ENCODE data around the gene BCL7B. TPM values are rescaled to one million over a fixed set of nuclear protein-coding genes. Genes with fewer than 3 reads are reported as not detected.
"Not testable (repeated sequence)": the region's sequence is repeated elsewhere in the genome, so short reads cannot be mapped to it uniquely, and the experiment has no call there.

Gene BCL7B
- total RNA-seq, 2 donors from 2014 or later, result 44.4 to 90.0 TPM

DNA sequence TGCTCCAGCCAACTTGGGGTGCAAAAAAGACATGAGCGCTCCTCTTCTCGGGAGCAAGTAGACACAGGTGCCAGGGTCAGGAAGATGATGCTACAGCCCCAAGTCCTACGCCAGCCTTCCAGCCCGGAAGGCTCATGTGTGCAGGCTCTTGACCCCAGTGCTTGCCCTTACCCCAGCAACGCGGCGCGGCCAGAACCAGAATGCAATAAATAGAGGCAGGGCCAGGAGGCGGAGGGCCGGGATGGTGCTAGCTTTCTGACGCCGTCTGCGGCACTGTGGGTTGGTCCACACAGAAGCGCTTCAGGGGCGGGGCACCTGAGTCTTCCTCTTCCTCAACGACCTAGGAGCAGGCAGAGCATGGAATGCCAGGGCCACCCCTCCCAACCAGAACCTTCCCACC, 20.4 kb downstream of the BCL7B start:
- intact Hi-C loops (cut with DNase I), result no loop called here
- DNase-seq, result no peak
- no peaks in the 10 kb centered on the region for H3K9me3 ChIP-seq
- H3K27me3 ChIP-seq, result no peaks in the 10 kb centered on the region
- 91 to 94% methylated on average over 2 to 15 of the region's 16 CpGs for WGBS, 2 donors
- no peaks in the 10 kb centered on the region for H3K4me1 ChIP-seq
- H3K4me3 ChIP-seq, result no peak overlapping the region
- H3K27ac ChIP-seq, result no peak overlapping the region
- TF ChIP-seq, protein P1, sequence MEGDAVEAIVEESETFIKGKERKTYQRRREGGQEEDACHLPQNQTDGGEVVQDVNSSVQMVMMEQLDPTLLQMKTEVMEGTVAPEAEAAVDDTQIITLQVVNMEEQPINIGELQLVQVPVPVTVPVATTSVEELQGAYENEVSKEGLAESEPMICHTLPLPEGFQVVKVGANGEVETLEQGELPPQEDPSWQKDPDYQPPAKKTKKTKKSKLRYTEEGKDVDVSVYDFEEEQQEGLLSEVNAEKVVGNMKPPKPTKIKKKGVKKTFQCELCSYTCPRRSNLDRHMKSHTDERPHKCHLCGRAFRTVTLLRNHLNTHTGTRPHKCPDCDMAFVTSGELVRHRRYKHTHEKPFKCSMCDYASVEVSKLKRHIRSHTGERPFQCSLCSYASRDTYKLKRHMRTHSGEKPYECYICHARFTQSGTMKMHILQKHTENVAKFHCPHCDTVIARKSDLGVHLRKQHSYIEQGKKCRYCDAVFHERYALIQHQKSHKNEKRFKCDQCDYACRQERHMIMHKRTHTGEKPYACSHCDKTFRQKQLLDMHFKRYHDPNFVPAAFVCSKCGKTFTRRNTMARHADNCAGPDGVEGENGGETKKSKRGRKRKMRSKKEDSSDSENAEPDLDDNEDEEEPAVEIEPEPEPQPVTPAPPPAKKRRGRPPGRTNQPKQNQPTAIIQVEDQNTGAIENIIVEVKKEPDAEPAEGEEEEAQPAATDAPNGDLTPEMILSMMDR (IDR thresholded peaks at IDR 0.05), result no peak
- TF ChIP-seq POLR2A (IDR thresholded peaks at IDR 0.05), result no peak
- ATAC-seq, result no peak
- H3K36me3 ChIP-seq (replicated peaks in 1 of 2; ENCODE audit: insufficient read depth in 1 of 2, low read depth in 2 of 2), result peaks cover 12 to 34% of the 10 kb centered on the region in 2 donors

DNA sequence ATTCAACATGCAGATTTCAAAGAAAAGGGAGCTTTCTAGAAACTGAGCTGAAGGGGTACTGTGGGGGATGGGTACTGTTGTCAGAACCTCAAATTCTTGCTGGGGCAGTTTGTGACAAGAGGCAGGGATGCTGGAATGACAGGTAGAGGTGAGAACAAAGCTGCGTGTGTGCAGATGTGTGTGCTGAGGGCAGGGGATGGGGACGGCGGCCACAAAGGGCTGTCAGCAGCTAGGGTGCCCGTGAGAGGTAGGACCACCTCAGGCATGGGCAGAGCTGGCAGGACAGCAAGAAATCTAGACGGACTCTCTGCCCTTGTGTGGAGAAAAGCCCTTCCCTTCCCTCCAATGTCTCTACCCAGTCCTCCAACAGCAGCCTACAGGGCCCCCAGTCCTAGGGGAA, 21.0 kb downstream of the BCL7B start:
- Histone ChIP-seq H3K36me3 (replicated peaks in 1 of 2; ENCODE audit: insufficient read depth in 1 of 2, low read depth in 2 of 2) (peaks cover 12 to 32% of the 10 kb centered on the region in 2 donors), H3K4me1 (no peaks in the 10 kb centered on the region), H3K9me3 (no peaks in the 10 kb centered on the region), H3K4me3 (no peak overlapping the region), H3K27me3 (no peaks in the 10 kb centered on the region), H3K27ac (no peak overlapping the region)
- no peak for DNase-seq
- 79 to 90% methylated on average over 4 to 5 of the region's 5 CpGs for WGBS, 2 donors
- ATAC-seq, result no peak
- intact Hi-C loops (cut with DNase I), result no loop called here
- TF ChIP-seq, protein P1 (IDR thresholded peaks at IDR 0.05), result no peak

DNA sequence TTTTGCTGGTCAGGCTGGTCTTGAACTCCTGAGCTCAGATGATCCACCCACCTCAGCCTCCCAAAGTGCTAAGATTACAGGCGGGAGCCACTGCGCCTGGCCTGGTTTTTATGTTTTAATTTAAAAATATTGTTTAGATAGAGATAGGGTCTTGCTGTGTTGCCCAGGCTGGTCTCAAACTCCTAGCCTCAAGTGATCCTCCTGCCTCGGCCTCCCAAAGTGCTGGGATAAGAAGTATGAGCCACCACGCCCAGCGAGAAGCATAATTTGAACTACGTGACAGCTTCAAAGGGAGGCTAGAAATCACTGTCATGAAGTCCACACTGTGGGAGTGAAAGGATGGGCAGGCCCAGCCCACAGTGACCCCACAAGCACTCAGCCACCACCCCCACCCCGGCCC, 21.6 kb downstream of the BCL7B start:
- intact Hi-C loops (cut with DNase I); DNase-seq; H3K27me3 ChIP-seq; H3K4me3 ChIP-seq; H3K4me1 ChIP-seq; H3K27ac ChIP-seq; ATAC-seq; H3K9me3 ChIP-seq: not testable (repeated sequence)
- 95 to 99% methylated on average over 7 of the region's 7 CpGs for WGBS, 2 donors
- peaks cover 12 to 32% of the 10 kb centered on the region in 2 donors for H3K36me3 ChIP-seq (replicated peaks in 1 of 2; ENCODE audit: insufficient read depth in 1 of 2, low read depth in 2 of 2)

DNA sequence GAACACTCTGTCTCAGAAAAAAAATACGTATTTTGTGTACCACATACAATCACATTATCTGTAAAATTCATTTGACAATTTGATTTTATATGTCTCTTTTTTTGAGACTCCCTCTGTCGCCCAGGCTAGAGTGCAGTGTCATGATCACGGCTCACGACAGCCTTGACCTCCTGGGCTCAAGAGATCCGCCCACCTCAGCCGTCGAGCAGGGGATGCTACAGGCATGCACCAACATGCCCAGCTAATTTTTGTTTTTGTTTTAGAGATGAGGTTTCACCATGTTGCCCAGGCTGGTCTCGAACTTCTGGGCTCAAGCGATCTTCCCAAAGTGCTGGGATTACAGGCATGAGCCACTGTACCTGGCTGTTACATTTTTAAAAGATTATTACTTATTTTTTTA, 23.7 kb downstream of the BCL7B start:
- peaks cover 4 to 16% of the 10 kb centered on the region in 2 donors for H3K36me3 ChIP-seq (replicated peaks in 1 of 2; ENCODE audit: insufficient read depth in 1 of 2, low read depth in 2 of 2)
- intact Hi-C loops (cut with DNase I), result no loop called here
- no peaks in the 10 kb centered on the region for H3K27me3 ChIP-seq
- 86 to 91% methylated on average over 9 of the region's 9 CpGs for WGBS, 2 donors
- DNase-seq, result no peak
- no peak for ATAC-seq
- no peaks in the 10 kb centered on the region for H3K4me1 ChIP-seq
- H3K4me3 ChIP-seq, result no peak overlapping the region
- H3K9me3 ChIP-seq, result no peaks in the 10 kb centered on the region
- TF ChIP-seq, protein P1 (IDR thresholded peaks at IDR 0.05), result no peak
- TF ChIP-seq POLR2A (IDR thresholded peaks at IDR 0.05), result no peak
- no peak overlapping the region for H3K27ac ChIP-seq

DNA sequence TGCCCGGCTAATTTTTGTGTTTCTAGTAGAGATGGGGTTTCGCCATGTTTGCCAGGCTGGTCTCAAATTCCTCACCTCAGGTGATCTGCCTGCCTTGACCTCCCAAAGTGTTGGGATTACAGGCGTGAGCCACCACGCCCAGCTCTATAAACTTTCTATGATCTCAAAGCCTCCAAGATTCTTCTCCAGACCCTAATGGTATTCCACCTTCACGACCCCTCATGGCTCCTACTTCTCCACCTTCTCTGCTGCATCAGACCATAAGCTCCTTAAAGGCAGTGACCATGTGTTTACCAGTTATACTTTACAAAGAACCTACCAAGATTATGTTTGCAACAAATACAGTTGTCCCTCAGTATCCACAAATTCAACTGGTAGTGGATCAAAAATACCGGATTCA, 25.3 kb downstream of the BCL7B start:
- Histone ChIP-seq H3K36me3 (replicated peaks in 1 of 2; ENCODE audit: insufficient read depth in 1 of 2, low read depth in 2 of 2) (peaks cover 4 to 7% of the 10 kb centered on the region in 2 donors), H3K9me3 (no peaks in the 10 kb centered on the region), H3K4me3 (no peak overlapping the region), H3K4me1 (no peaks in the 10 kb centered on the region), H3K27ac (no peak overlapping the region), H3K27me3 (no peaks in the 10 kb centered on the region)
- intact Hi-C loops (cut with DNase I), result no loop called here
- no peak for TF ChIP-seq POLR2A (IDR thresholded peaks at IDR 0.05)
- TF ChIP-seq, protein P1 (IDR thresholded peaks at IDR 0.05), result no peak
- no peak for ATAC-seq
- DNase-seq, result no peak
- WGBS, 2 donors, result 97 to 99% methylated on average over 6 of the region's 6 CpGs
